Panc1 (cell line): ENCODE measurements around the gene CHL1. TPM values are rescaled to one million over a fixed set of nuclear protein-coding genes. Genes with fewer than 3 reads are reported as not detected.

Source experiments
- ATAC-seq: fragments of 200-7000 bp; cut with Tn5 transposase; 2 replicates; pipeline ENCODE4 v1.9.1; 2020; ENCODE audit warnings: mild to moderate bottlenecking, moderate library complexity
- Bru-seq: library from RNA; stranded (reverse); fragments of 400-500 nt; gene quantifications from one replicate; lab custom pipeline; 2021; lab: Mats Ljungman, UMichigan
- BruChase-seq, 2 experiments: library from RNA; stranded (reverse); fragments of 400-500 nt; gene quantifications; one replicate each; lab custom pipeline; 2021; lab: Mats Ljungman, UMichigan
- BruUV-seq: library from RNA; stranded (reverse); fragments of 400-500 nt; replicated peaks from 2 replicates; lab custom pipeline; 2021; lab: Mats Ljungman, UMichigan
- CTCF ChIA-PET: fragments of 300-600 bp; sonication (Branson Sonifier 250); formaldehyde crosslinking; loops from one replicate; lab custom pipeline; 2022; ENCODE audit warnings: antibody characterized with exemption; lab: Charles Lee
- POLR2A ChIA-PET: fragments of 300-600 bp; sonication (Branson Sonifier 250); formaldehyde crosslinking; loops from one replicate; lab custom pipeline; 2022; ENCODE audit warnings: antibody characterized with exemption; lab: Charles Lee
- DNase-seq: peaks from one replicate; pipeline ENCODE4 v3.0.0-alpha.2; 2010; ENCODE audit warnings: low read depth, low spot score
- H3K27ac ChIP-seq: 2 replicates; pipeline ENCODE4 v1.5.1; 2011; ENCODE audit warnings: mild to moderate bottlenecking, low read length, inconsistent platforms
- H3K27me3 ChIP-seq: fragments of 200-500 bp; sonication (Bioruptor generic); 2 replicates; pipeline ENCODE4 v1.6.0; 2014; ENCODE audit warnings: low read length, inconsistent platforms; ENCODE audit not compliant: control insufficient read depth, insufficient read depth
- H3K36me3 ChIP-seq: fragments of 200-500 bp; sonication (Bioruptor generic); 2 replicates; pipeline ENCODE4 v1.5.1; 2014; ENCODE audit warnings: inconsistent platforms, mild to moderate bottlenecking, low read length, moderate library complexity; ENCODE audit not compliant: control insufficient read depth, insufficient read depth
- H3K4me1 ChIP-seq: 2 replicates; pipeline ENCODE4 v1.5.1; 2011; ENCODE audit warnings: inconsistent platforms, mild to moderate bottlenecking, low read length, moderate library complexity; ENCODE audit not compliant: control insufficient read depth, insufficient read depth
- H3K4me3 ChIP-seq, 2 experiments: 2 replicates each; pipeline ENCODE4 v1.5.1; 2011 to 2012; ENCODE audit warnings: low read depth in 2 of 2, low read length in 2 of 2, mild to moderate bottlenecking in 2 of 2, inconsistent platforms in 1 of 2, moderate library complexity in 1 of 2
- H3K9me3 ChIP-seq: fragments of 200-500 bp; sonication (Bioruptor generic); 2 replicates; pipeline ENCODE4 v1.5.1; 2014; ENCODE audit warnings: low read depth, mild to moderate bottlenecking, inconsistent platforms, low read length, moderate library complexity; ENCODE audit not compliant: control insufficient read depth, insufficient read depth
- CTCF ChIP-seq: fragments of 450-650 bp; IDR thresholded peaks from 2 replicates; pipeline ENCODE4 v1.5.1; 2017; ENCODE audit warnings: mild to moderate bottlenecking
- POLR2AphosphoS5 ChIP-seq: IDR thresholded peaks from 2 replicates; pipeline ENCODE4 v1.6.1; 2012; ENCODE audit warnings: mild to moderate bottlenecking, low read depth, low read length, moderate library complexity
- REST ChIP-seq, 2 experiments: IDR thresholded peaks; 2 replicates each; pipeline ENCODE4 v1.6.1; 2011 to 2012; ENCODE audit warnings: low read depth in 2 of 2, control low read depth in 1 of 2, low read length in 1 of 2, mild to moderate bottlenecking in 1 of 2, moderate library complexity in 1 of 2; ENCODE audit not compliant: insufficient read depth in 1 of 2
- SIN3A ChIP-seq: IDR thresholded peaks from 2 replicates; pipeline ENCODE4 v1.6.1; 2012; ENCODE audit warnings: low read depth, mild to moderate bottlenecking, low read length, moderate library complexity, borderline replicate concordance; ENCODE audit not compliant: insufficient read depth
- TCF7L2 ChIP-seq: IDR thresholded peaks from 2 replicates; pipeline ENCODE4 v1.6.1; 2011; ENCODE audit warnings: mild to moderate bottlenecking, low read depth, low read length, inconsistent platforms
- in situ Hi-C: cut with HindIII; loops from 2 replicates; pipeline ENCODE4 v1.10.0; 2016; ENCODE audit warnings: low sequenced_read_pairs, low pct_unique_long_range_greater_than_20kb
- intact Hi-C: fragments of 100-400 bp; cut with micrococcal nuclease; formaldehyde crosslinking; loops from one replicate; pipeline ENCODE4 v1.10.0; 2022; ENCODE audit not compliant: unreplicated experiment
- long read RNA-seq: library from polyadenylated mRNA; unstranded; transcript quantifications from one replicate; pipeline ENCODE4 v2.0.0, GENCODE V29; 2021; ENCODE audit not compliant: unreplicated experiment
- polyA plus RNA-seq: library from polyadenylated mRNA; unstranded; fragments of >200 nt; gene quantifications from one replicate; pipeline ENCODE4 v1.2.1, GENCODE V29; 2012; ENCODE audit warnings: missing spikeins; ENCODE audit not compliant: insufficient read length
- total RNA-seq: library from RNA; stranded (reverse); gene quantifications from one replicate; pipeline ENCODE4 v1.2.1, GENCODE V29; 2021; ENCODE audit not compliant: unreplicated experiment

CHL1 gene
- total RNA-seq (not detected), Bru-seq, nascent RNA (percentile 1 among the genes with signal in this experiment), BruChase-seq, experiment 1, labeled RNA remaining after a 2-hour chase (percentile 1 among the genes with signal in this experiment), BruChase-seq, experiment 2, labeled RNA remaining after a 6-hour chase (percentile 3 among the genes with signal in this experiment)
- polyA plus RNA-seq, result not detected
- long read RNA-seq, result 0 reads

GRCh38 chr3:196311-197148 is at the start of gene CHL1:
Gene CHL1 (plus strand): TSS chr3:196763. CDS start chr3:319777, 123,014 bp downstream.
- no peak for TF ChIP-seq SIN3A
- TF ChIP-seq REST (IDR thresholded peaks at IDR 0.05; ENCODE audit: insufficient read depth in 1 of 2, low read depth in 2 of 2, low read length in 1 of 2), result no peak
- TF ChIP-seq TCF7L2, result no peak
- Histone ChIP-seq H3K27ac (no peak within 1 kb of the TSS), H3K4me1 (no peaks in the 10 kb centered on the region), H3K4me3 (no peak within 1 kb of the TSS), H3K36me3 (no peaks in the 10 kb centered on the region), H3K9me3 (no peaks in the 10 kb centered on the region), H3K27me3 (no peaks in the 10 kb centered on the region)
- DNase-seq (no peak), ATAC-seq (no peak)
- intact Hi-C loops, result no loop called here
- no TSS peak for BruUV-seq
- POLR2A ChIA-PET, result no interaction called here
- in situ Hi-C loops, result no loop called here
- CTCF ChIA-PET, result no interaction called here

GRCh38 chr3:151614-152189 is 44.9 kb upstream of the CHL1 start:
- DNase-seq (no peak), ATAC-seq (no peak)
- ChIA-PET POLR2A (no interaction called here), CTCF (no interaction called here)
- H3K27ac ChIP-seq, result no peak overlapping the region
- H3K36me3 ChIP-seq, result no peaks in the 10 kb centered on the region
- H3K9me3 ChIP-seq, result no peaks in the 10 kb centered on the region
- TF ChIP-seq SIN3A, result no peak
- no peak for TF ChIP-seq CTCF
- TF ChIP-seq REST (IDR thresholded peaks at IDR 0.05; ENCODE audit: insufficient read depth in 1 of 2, low read depth in 2 of 2, low read length in 1 of 2), result no peak
- TF ChIP-seq POLR2AphosphoS5, result no peak
- no peak for TF ChIP-seq TCF7L2
- BruUV-seq, result no TSS peak
- no peaks in the 10 kb centered on the region for H3K4me1 ChIP-seq
- intact Hi-C loops (no loop called here), in situ Hi-C loops (no loop called here)
- no peaks in the 10 kb centered on the region for H3K27me3 ChIP-seq
- H3K4me3 ChIP-seq, result no peak overlapping the region
